Mucosa of gallbladder (tissue), 1 donor: Measurements from ENCODE around the gene F7. TPM values are rescaled to one million over a fixed set of nuclear protein-coding genes. Genes with fewer than 3 reads are reported as not detected.
"Not testable (repeated sequence)": the region's sequence is repeated elsewhere in the genome, so short reads cannot be mapped to it uniquely, and the experiment has no call there.

Source experiments
- DNase-seq: peaks from one replicate; pipeline ENCODE4 v3.0.0-alpha.2; 2020; ENCODE audit warnings: low spot score
- total RNA-seq: library from RNA; stranded (reverse); gene quantifications from one replicate; pipeline ENCODE4 v1.2.1, GENCODE V29; 2021
- donor health status: DM: no; HTN: no; CAD: no.

The F7 gene
- total RNA-seq, 1 donor from 2014 or later, result 0.26 TPM

DNA sequence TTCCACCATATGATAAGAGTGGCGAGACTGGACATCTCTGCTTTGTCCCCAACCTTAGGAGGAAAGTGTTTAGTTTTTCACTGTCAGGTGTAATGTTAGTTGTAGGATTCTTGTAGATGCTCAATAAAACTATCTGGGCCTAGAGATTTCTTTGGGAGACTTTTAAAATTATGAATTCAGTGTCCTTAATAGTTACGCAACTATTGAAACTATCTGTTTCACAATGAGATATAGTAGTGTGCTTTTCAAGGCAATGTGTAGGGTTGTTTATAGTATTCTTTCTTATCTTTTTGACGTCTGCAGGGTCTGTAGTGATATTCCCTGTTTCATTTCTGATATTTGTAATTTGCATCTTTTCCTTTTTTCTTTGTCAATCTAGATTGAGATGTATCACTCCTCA is 33.2 kb upstream of the F7 start:
- DNase-seq, result no peak

DNA sequence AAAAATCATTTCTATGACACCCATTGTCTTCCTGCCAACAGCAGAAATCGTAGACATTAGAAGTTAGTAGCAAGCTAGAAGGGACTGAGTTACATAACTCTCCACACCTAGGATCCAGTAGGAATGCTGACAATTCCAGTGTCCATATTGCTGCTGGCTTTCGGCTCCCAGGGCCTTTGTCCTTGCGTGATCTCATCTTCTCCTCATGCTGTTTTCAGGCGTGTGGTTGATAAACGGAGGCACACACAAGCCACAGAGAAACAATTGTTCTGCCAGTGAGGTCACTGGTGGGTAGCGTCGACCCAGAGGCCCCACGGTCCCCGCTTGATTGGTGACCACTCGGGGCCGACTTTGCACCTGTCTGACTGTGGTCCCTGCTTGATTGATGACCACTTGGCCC is 31.6 kb upstream of the F7 start:
- DNase-seq, result no peak

DNA sequence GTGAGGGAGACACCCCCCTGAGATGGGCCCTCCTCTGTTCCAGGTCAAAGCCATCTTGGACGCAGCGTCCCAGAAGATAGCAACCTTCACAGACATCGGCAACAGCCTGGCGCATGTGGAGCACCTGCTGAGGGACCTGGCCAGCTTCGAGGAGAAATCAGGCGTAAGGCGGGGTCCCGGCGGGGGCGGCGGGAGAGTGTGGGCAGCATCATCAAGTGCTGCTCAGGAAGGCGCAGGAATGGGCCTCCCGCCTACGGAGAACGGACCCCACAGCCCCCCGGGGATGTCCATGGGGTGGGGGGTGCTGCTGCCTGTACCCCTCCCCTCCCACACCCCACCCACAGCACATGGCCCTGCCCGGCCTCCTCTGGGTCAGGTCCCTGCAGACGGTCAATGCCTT is 31.2 kb upstream of the F7 start:
- DNase-seq, result no peak

DNA sequence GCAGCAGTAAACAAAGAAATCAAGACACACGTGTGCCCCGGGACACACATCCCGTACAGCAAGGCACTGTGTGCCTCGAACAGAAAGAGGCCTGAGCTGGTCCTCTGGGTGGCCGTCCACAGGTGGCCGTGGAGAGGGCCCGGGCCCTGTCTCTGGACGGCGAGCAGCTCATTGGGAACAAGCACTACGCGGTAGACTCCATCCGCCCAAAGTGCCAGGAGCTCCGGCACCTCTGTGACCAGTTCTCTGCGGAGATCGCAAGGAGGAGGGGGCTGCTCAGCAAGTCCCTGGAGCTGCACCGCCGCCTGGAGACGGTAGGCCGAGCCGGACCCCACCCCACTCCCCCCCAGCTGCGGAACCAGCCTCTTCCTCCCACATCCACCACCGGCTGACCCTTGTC is 30.7 kb upstream of the F7 start:
- no peak for DNase-seq

DNA sequence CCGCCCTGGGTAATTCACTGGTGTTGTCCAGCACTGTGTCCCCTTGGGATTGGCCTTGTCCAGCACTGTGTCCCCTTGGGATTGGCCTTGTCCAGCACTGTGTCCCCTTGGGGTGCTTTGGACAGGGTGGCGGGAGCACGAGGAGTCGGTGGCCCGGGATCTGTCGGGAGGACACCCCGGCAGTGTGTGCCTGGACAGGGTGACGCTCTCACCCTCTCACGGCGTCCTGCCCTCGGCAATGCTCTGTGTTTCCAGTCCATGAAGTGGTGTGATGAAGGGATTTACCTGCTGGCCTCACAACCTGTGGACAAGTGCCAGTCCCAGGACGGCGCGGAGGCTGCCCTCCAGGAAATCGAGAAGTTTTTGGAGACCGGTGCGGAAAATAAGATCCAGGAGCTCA is 29.9 kb upstream of the F7 start:
- no peak for DNase-seq

DNA sequence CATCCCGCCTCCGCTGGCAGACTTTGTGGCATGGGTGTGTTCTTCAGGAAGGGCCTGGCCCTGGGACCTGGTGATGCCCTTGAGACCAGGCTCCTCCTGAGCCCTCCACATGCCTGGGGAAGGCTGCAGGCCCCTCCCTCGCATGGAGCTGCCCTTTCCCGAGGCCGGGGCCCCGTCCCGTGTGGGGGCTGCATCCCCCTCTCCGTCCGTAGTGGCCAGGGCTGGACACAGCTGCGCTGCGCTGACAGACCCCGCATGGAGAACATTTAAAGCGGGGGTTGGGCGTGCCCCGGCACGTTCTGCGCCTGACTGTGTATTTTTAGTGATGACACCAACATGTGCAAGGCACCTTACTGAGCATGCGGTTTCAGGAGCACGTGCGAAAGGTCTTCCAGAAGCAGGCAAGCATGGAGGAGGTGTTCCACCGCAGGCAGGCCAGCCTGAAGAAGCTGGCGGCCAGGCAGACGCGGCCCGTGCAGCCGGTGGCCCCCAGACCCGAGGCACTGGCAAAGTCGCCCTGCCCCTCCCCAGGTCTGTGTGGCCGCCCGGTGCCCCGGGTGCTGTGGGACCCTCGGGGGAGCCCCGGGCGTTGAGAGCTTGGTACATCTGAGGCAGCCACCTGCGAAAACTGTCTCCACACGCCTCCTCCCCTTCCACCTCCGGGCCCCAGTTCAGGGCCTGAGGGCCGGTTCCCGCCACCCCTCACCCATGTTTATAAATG is 28.8 kb upstream of the F7 start:
- no peak for DNase-seq

DNA sequence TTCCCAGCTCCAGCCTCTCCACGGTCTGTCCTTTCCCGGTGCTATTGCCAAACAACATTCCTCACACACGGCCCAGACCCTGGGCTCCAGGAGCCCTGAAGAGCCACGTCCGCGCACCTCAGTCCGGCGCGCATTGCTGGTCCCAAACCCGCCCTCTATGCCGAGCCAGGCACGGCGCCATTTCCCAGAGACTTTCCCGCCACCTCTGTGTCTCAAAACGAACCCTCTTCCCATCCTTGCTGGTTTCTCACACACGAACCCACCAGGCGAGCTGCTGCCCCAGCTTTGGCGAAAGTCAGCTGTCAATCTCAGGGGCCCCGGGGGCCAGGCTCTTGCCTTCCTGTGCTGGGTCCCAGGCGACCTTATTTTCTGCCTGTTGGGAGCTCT is 28.0 kb upstream of the F7 start:
- no peak for DNase-seq

DNA sequence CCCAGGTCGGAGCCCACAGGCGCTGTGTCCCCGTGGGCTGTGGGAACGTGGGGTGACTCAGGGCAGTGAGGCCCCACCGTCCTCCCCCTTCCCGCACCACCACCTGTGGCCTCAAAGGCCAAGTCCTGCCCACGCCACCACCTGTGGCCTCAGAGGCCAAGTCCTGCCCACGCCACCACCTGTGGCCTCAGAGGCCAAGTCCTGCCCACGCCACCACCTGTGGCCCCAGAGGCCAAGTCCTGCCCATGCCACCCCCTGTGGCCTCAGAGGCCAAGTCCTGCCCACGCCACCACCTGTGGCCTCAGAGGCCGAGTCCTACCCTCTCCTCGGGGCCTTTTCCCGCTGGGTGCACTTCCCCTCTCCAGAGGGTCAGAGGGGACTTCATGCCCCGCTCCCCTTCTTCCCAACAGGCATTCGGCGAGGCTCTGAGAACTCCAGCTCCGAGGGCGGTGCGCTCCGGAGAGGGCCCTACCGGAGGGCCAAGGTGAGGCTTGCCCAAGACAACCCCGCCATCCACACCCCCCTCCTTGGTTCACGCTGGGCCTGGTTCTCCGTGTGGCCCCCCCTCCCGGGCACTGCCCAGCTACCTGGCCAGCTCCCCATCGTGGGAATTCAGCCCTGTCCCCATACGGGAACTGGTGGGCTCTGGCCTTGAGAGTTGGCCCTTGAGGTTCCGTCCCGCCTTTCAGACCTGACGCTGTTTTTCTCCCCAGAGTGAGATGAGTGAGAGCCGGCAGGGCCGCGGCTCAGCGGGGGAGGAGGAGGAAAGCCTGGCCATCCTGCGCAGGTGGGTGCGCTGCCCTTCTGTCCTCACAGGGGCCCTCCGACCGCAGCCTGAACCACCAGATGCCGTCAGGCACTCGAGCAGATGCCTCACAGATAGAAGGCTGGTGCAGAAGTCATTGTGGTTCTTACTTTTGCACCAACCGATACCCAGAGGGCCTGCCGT is 27.4 kb upstream of the F7 start:
- no peak for DNase-seq

DNA sequence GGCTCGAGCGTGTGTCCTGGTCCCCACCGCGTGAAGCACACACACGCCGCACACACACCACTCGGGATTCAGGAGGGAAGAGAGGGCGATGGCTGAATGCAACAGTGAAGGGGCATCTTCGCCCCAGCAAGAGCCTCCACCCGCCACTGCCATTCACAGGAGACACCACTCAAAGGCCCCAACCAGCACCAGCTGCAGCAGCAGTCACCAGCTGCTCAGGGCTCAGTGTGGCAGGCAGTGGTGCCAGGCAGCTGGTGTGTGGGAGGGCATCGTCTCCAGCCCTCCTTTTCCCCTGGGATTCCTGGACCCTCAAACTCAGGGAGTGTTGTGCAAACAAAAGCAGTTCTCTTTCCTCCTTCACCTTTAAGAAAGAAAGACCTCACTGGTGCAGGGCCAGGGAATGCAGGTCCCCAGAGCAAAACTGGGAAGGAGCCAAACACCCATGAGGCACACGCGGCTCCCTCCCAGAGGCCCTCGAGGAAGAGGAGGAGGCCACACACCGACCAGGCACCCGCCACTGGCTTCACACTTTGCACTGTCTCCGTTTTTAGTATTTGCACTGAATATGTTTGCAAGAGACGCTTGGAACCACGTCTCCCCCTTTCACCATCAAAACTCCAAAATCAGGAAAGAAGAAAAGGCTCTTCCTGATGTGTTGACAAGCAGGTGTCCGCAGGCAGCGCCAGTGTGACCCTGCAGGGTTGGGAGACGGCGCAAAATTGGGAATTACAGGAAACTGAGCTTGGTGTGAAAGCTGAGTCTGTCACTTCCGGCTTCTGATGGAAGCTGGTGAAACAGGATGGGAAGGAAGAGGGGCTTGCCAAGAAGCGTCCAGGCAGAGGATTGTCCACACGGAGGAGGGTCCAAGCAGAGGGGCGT is 26.4 kb upstream of the F7 start:
- DNase-seq, result no peak

DNA sequence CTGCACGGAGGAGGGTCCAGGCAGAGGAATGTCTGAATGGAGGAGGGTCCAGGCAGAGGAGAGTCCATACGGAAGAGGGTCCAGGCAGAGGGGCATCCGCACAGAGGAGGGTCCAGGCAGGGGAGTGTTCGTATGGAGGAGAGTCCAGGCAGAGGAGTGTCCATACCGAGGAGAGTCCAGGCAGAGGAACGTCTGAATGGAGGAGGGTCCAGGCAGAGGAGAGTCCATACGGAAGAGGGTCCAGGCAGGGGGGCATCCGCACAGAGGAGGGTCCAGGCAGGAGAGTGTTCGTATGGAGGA is 25.9 kb upstream of the F7 start:
- DNase-seq, result not testable (repeated sequence)

DNA sequence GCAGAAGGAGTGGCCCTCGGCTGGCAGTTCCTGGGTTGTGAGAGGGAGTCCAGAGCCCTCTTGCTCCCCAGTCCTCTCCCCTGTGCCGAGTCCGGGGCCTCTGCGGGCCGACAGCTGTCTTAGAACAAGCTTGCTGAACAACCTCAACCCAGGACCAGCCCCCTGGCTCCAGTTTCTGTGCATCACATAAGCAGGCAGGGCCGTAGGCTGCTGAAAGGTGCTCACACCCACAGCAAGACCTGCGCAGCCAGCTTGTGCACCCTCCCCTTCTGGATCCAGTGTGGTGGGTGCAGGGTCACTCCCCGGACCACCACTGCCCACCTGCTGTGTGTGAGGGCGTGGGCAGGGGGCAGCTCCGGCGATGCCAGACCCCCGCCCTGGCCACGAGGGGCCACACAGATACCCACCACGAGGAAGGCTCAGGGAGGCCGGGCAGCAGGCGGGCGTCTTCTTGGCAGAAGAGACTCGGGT is 25.2 kb upstream of the F7 start:
- DNase-seq, result no peak

DNA sequence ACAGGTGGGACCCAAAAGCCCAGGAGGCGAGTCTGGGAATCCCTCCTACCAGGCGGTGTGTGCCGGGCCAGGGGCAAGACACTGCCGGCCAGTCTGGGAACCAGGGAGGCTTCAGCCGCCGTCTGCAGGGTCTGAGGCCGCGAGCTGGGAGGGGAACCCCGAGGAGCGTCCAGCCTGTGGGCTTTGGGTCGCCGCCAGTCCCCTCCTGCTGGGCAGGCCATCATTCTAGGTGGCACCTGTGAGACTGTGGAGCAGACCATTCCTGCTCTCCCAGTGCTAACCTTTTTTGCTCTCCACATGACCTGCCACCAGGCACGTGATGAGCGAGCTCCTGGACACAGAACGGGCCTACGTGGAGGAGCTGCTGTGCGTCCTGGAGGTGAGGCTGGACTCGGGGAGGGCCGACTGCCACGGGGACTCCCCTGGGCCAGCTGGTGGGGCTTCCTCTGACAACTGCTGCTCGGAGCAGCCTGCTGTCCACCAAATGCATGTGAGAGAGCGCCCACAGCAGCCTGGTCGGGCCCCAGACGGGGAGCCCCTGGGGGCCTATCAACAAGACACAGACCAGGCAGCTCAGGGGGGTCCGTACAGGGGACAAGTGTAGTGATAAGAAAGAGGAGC is 24.6 kb upstream of the F7 start:
- no peak for DNase-seq

DNA sequence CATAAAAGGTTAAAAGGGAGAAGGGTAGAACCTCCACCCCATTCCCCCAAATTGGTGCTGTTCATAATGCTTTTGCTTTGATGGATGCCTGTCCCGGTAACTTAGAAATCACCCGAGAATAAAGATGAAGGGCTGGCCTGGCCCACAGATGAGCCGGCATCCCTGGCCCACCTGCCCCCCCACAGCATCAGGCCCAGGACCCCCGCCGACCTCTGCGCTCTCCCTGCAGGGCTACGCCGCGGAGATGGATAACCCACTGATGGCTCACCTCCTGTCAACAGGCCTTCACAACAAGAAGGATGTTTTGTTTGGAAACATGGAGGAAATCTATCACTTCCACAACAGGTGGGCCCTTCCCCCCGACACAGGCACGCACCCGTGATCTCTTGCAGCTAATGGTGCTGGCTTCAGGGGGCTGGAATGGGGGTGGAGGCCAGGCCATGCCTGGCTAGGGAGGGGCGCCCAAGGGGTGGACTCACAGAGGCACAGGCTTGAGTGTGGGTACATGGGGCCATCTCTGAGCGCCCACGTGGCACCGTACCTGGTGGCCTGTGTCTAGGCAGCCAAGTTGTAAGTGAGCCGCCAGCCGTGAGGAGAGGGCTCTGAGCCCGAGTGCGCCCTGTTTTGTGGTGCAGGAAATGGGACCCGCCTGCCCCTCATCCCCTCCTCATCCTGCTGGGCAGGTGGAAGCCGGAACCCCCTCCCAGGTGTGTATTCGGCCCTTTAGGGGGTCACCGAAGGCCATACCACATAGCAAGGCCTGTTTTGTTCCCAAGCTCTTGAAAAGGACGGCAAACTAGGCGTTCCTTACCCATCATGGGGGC is 23.2 kb upstream of the F7 start:
- DNase-seq, result no peak

DNA sequence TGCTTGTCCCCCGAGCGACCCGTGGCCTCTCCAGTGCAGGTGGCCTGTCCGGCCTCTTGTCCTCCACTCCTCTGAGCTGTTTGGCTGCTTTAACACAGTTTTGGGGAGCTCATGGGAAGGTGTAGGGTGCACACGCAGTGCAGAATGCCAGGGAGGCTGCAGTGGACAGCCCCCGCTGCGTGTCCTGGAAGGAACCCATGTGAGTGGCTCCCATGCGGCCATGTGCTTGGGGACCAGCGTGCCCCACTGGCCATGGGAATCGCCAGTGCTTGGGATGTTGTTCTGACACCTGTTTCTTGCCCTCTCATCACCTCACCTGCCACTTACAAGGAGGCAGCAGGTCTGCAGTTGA is 22.6 kb upstream of the F7 start:
- DNase-seq, result no peak

DNA sequence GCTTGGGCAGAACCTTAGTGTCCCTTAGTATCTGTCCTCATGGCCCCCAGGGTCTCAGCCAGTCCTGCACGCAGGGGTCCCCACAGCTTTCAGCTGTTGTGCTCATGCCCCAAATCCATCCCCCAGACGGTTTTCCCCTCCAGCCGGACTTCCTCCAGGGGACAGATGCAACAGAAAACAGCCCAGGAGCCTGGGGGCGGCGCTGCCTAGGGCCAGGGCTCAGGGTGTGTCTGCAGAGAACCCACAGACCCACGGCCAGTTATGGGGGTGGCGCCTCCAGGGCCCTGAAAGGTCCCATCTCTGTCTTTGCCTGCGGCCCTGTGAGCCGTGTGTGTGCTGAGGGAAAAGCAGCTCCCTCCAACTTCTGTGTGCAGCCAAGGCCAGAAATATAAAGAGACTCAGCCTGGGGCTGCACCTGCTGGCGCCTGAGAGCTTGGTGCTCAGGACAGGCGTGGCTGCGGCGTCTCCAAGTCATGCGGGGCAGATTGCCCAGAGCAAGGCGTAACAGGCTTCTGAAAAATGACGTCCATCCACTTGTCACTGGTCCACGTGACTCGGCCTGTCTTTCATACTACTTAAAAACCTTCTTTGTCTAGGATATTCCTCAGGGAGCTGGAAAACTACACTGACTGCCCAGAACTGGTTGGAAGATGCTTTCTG is 22.1 kb upstream of the F7 start:
- no peak for DNase-seq

DNA sequence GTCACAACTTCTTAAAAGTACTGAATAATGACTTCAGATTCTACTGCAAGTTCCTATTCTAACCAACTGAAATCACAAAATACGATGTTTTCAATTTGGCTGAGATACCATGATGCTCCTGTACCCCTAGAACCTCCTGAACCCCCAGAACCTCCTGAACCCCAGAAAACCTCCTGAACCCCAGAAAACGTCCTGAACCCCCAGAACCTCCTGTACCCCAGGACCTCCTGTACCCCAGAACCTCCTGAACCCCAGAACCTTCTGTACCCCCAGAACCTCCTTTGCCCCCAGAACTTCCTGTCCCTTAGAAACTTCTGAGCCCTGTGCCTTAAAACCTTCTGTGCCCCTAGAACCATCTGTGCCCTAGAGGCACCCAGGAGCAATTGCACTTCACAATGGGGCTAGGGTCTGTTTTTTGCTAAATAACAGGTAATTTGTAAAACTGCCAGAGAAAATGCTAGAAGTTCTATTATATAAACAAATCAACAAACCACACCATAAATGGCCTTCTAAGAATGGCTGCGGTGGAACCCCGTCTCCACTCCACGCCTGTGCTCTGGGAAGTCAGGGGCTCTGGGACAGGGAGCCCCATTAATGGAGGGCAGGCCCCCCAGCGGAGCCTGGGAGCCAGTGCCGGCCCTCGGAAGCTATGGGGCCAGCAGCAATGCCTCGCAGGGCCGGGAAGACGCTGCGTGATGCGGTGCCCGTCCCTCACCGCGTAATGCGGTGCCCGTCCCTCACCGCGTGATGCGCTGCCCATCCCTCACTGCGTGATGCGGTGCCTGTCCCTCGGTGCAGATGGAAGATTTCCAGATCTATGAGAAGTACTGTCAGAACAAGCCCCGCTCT is 21.3 kb upstream of the F7 start:
- DNase-seq, result no peak

DNA sequence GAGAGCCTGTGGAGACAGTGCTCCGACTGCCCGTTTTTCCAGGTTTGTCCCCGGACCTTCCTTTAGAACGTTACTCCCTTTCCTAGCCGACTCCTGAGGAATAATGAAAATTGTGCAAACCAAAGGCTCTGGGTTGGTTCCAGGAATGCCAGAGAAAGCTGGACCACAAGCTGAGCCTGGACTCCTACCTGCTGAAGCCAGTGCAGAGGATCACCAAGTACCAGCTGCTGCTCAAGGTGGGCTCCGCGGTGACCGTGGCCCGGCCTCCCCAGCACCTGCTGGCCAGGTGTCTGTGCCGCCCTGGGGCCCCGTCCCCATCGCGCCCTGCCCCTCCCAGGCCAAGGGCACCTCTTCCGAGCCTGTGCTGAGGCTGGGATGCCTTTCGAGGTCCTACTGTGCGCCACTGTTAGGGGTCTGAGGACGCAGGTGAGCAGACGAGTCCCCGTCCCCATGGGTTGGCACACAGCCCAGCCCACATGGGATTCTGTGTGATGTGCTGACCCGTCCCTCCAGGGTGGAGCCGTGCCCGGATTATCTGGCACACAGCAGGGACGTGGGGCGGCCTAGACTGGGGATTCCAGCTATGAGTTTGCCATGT is 20.5 kb upstream of the F7 start:
- DNase-seq, result no peak

DNA sequence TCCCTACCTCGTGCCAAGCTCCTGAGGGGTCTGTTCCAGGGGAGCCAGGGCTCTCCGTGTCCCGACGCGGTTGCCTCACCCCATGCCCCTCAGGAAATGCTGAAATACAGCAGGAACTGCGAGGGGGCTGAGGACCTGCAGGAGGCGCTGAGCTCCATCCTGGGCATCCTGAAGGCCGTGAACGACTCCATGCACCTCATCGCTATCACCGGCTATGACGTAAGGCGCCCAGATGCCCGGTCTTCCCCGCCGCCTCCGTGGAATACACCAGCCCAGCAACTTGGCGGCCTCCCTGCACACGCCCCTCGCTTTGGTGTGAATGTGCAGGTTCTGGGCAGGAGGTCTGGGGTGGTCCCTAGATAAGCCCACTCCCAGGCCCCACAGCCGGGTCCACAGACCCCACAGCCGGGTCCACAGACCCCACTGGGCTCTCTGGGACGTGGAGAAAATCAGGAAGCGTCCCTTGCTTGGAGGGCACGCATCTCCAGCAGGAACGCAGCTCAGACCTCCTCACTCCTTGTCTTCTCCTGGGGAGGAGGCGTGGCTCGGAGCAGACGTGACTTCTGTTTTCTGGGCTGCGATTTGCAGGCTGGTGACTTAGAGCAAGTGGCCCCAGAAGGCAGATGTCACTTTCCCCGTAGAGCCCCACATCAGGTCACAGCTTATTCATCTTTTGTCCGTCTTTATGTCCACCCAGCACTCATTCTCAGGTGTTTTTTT is 19.4 kb upstream of the F7 start:
- no peak for DNase-seq
